Osteoblast (primary cell): ENCODE results near the gene CYP4A11. TPM values are rescaled to one million over a fixed set of nuclear protein-coding genes. Genes with fewer than 3 reads are reported as not detected.
"Not testable (repeated sequence)": the region's sequence is repeated elsewhere in the genome, so short reads cannot be mapped to it uniquely, and the experiment has no call there.

Experiments
- DNase-seq: peaks from one replicate; pipeline ENCODE4 v3.0.0; 2011; ENCODE audit warnings: low spot score, mixed read lengths; ENCODE audit not compliant: insufficient read length; ENCODE audit errors: missing footprints
- H2AFZ ChIP-seq: 2 replicates; pipeline ENCODE4 v1.6.0; 2011; ENCODE audit warnings: mild to moderate bottlenecking, low read length
- H3K27ac ChIP-seq: 2 replicates; pipeline ENCODE4 v1.5.1; 2011; ENCODE audit warnings: mild to moderate bottlenecking, low read depth, low read length, moderate library complexity
- H3K27me3 ChIP-seq: 2 replicates; pipeline ENCODE4 v1.6.0; 2012; ENCODE audit warnings: mild to moderate bottlenecking, control low read depth, inconsistent platforms, low read length, moderate library complexity; ENCODE audit not compliant: insufficient read depth
- H3K36me3 ChIP-seq: 2 replicates; pipeline ENCODE4 v1.5.1; 2011; ENCODE audit warnings: mild to moderate bottlenecking, low read length, control low read depth, moderate library complexity; ENCODE audit not compliant: insufficient read depth
- H3K4me1 ChIP-seq: 2 replicates; pipeline ENCODE4 v1.5.1; 2011; ENCODE audit warnings: mild to moderate bottlenecking, low read length, control low read depth, moderate library complexity; ENCODE audit not compliant: insufficient read depth
- H3K4me2 ChIP-seq: 2 replicates; pipeline ENCODE4 v1.6.0; 2011; ENCODE audit warnings: mild to moderate bottlenecking, low read length; ENCODE audit not compliant: insufficient read depth
- H3K4me3 ChIP-seq: fragments of 200-600 bp; sonication (generic); 3 replicates; pipeline ENCODE4 v1.5.1; 2012; ENCODE audit warnings: mild to moderate bottlenecking, low read length, inconsistent platforms; ENCODE audit not compliant: insufficient read depth
- H3K79me2 ChIP-seq: 2 replicates; pipeline ENCODE4 v1.6.0; 2012; ENCODE audit warnings: mild to moderate bottlenecking, low read length, control low read depth, inconsistent platforms; ENCODE audit not compliant: insufficient read depth
- H3K9me3 ChIP-seq: 2 replicates; pipeline ENCODE4 v1.5.1; 2011; ENCODE audit warnings: low read depth, low read length, control low read depth
- H4K20me1 ChIP-seq: 2 replicates; pipeline ENCODE4 v1.6.0; 2012; ENCODE audit warnings: mild to moderate bottlenecking, low read length, control low read depth; ENCODE audit not compliant: insufficient read depth
- total RNA-seq: library from RNA; depleted of rRNA; stranded (reverse); fragments of >200 nt; gene quantifications from 2 replicates; pipeline ENCODE4 v1.2.3, GENCODE V29; 2012
- TF ChIP-seq, protein P1 (sequence below): IDR thresholded peaks from 2 replicates; pipeline ENCODE4 v1.5.1; 2011; ENCODE audit warnings: mild to moderate bottlenecking, low read depth, low read length, moderate library complexity; ENCODE audit errors: extremely low read depth

The CYP4A11 gene, protein sequence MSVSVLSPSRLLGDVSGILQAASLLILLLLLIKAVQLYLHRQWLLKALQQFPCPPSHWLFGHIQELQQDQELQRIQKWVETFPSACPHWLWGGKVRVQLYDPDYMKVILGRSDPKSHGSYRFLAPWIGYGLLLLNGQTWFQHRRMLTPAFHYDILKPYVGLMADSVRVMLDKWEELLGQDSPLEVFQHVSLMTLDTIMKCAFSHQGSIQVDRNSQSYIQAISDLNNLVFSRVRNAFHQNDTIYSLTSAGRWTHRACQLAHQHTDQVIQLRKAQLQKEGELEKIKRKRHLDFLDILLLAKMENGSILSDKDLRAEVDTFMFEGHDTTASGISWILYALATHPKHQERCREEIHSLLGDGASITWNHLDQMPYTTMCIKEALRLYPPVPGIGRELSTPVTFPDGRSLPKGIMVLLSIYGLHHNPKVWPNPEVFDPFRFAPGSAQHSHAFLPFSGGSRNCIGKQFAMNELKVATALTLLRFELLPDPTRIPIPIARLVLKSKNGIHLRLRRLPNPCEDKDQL
- total RNA-seq = not detected in 2 replicates

DNA sequence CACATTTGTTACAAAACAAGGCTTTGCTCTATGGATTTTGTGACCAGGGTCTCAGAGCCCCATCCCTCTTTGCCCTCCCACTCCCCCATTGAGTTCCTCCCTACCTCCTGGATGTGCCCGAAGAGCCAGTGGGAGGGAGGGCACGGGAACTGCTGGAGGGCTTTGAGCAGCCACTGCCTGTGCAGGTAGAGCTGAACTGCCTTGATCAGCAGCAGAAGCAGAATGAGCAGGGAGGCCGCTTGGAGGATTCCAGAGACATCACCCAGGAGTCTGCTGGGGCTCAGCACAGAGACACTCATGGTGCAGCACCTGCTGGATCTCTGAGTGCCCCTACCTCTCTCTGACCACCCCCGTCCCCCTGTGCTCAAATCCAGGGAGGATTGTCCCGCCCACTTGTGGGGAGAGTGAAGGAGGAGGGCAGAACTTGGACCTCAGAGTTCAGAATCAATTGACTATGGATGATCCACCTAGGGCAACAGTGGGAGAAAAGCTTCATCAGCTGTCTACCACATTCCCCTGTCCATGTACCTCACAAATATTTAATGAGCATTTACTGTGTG, at the start of gene CYP4A11:
Gene CYP4A11, minus strand, starts transcription at position 342 of the 560 bp plus-strand sequence. Its CDS starts 43 bp downstream, at position 299.
- TF ChIP-seq, protein P1, sequence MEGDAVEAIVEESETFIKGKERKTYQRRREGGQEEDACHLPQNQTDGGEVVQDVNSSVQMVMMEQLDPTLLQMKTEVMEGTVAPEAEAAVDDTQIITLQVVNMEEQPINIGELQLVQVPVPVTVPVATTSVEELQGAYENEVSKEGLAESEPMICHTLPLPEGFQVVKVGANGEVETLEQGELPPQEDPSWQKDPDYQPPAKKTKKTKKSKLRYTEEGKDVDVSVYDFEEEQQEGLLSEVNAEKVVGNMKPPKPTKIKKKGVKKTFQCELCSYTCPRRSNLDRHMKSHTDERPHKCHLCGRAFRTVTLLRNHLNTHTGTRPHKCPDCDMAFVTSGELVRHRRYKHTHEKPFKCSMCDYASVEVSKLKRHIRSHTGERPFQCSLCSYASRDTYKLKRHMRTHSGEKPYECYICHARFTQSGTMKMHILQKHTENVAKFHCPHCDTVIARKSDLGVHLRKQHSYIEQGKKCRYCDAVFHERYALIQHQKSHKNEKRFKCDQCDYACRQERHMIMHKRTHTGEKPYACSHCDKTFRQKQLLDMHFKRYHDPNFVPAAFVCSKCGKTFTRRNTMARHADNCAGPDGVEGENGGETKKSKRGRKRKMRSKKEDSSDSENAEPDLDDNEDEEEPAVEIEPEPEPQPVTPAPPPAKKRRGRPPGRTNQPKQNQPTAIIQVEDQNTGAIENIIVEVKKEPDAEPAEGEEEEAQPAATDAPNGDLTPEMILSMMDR = no peak
- Histone ChIP-seq H3K4me3 (no peak within 1 kb of the TSS), H3K27me3 (no peaks in the 10 kb centered on the region), H3K27ac (no peak within 1 kb of the TSS), H2AFZ (no peak within 1 kb of the TSS), H3K79me2 (no peaks in the 10 kb centered on the region), H3K9me3 (no peaks in the 10 kb centered on the region), H3K4me2 (no peak within 1 kb of the TSS), H3K36me3 (no peaks in the 10 kb centered on the region), H3K4me1 (no peaks in the 10 kb centered on the region), H4K20me1 (no peaks in the 10 kb centered on the region)
- no peak for DNase-seq

DNA sequence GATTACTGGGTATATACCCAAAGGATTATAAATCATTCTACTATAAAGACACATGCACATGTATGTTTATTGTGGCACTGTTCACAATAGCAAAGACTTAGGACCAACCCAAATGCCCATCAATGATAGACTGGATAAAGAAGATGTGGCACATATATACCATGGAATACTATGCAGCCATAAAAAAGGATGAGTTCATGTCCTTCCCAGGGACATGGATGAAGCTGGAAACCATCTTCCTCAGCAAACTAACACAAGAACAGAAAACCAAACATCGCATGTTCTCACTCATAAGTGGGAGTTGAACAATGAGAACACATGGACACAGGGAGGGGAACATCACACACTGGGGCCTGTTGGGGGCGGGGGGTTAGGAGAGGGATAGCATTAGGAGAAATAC, 49.3 kb upstream of the CYP4A11 start:
- H3K9me3 ChIP-seq, H3K79me2 ChIP-seq, H3K27me3 ChIP-seq, H2AFZ ChIP-seq, H3K27ac ChIP-seq, H3K4me1 ChIP-seq, H3K4me3 ChIP-seq, H4K20me1 ChIP-seq, DNase-seq, H3K36me3 ChIP-seq, H3K4me2 ChIP-seq: not testable (repeated sequence)

DNA sequence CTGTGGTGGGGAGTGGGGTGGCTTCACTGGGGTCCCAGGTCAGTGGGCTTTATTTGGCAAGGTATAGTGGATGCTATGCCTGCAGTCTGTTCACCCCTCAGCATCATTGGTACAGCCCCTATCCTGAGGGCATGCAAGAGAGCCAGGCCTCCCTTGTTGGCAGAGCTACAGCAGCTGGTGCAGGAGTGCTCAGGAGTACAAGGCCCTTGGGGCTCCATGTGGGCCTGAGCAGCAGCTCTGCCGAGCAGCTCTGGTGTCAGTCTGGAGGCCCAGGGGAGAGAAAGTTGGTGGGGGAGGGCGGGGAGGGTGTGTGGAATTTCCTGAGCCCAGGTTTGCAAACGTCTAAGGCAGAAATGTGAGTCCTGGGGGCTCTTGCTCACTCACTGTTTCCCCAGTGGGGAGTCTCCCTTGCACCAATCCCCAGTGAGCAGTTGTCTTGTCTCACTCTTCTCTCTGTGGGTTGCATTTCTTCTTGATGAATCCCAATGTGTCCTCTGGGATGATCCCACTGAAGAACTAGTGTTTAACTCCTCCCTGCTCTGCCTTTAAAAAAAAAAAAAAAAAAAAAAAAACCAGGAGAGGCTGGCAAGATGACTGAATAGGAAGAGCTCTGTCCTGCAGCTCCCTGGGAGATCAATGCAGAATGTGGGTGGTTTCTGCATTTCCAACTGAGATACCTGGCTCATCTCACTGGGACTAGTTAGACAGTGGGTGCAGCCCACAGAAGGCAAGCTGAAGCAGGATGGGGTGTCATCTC, 42.7 kb upstream of the CYP4A11 start:
- Histone ChIP-seq H3K36me3 (no peaks in the 10 kb centered on the region), H3K4me3 (no peak overlapping the region), H4K20me1 (no peaks in the 10 kb centered on the region), H3K27ac (no peak overlapping the region), H3K79me2 (no peaks in the 10 kb centered on the region), H3K4me2 (no peak overlapping the region), H3K9me3 (no peaks in the 10 kb centered on the region), H2AFZ (no peak overlapping the region), H3K4me1 (no peaks in the 10 kb centered on the region), H3K27me3 (no peaks in the 10 kb centered on the region)
- DNase-seq = no peak
- TF ChIP-seq, protein P1 = no peak

DNA sequence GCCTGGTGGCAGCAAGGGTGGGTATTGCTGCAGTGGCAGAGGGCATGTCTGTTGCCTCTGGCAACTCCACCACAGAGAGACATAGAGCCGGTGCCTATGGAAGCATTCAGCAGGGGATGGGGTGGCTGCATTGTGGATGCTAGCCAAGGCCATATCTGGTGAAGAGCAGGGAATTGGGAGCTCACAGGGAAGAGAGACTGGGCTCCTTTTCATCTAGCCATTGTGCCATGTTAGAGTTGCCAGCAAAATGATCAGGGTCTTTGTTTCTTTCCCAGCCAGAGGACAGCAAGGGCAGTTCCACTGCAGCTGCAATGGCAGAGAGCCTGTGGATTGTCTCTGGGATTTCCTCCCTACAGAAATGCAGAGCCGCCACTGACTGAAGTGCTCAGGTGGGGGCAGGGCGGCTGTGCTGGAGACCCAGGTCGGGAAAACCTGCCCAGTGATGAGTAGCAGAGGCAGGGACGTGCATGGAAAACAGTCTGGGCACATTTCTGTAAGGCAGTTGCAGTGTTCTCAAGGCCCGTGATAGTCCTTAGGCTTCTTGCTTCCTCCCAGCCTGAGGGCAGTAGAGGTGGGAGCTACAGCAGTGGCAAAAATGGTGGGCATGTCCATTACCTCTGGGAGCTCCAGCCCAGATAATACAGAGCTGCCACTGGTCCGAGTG, 42.0 kb upstream of the CYP4A11 start:
- no peak for DNase-seq
- Histone ChIP-seq H2AFZ (no peak overlapping the region), H3K4me3 (no peak overlapping the region), H3K4me2 (no peak overlapping the region), H4K20me1 (no peaks in the 10 kb centered on the region), H3K36me3 (no peaks in the 10 kb centered on the region), H3K4me1 (no peaks in the 10 kb centered on the region), H3K79me2 (no peaks in the 10 kb centered on the region), H3K27ac (no peak overlapping the region), H3K27me3 (no peaks in the 10 kb centered on the region), H3K9me3 (no peaks in the 10 kb centered on the region)
- TF ChIP-seq, protein P1 = no peak
